IMR-90 (cell line): ENCODE data around the gene USP17L27. TPM values are rescaled to one million over a fixed set of nuclear protein-coding genes. Genes with fewer than 3 reads are reported as not detected.
"Not testable (repeated sequence)": the region's sequence is repeated elsewhere in the genome, so short reads cannot be mapped to it uniquely, and the experiment has no call there.

Source experiments
- ATAC-seq: fragments of 200-7000 bp; cut with Tn5 transposase; 2 replicates; pipeline ENCODE4 v1.9.1; 2020; ENCODE audit warnings: low read depth, mild to moderate bottlenecking, moderate library complexity
- Bru-seq: library from RNA; stranded (reverse); fragments of 400-500 nt; gene quantifications from one replicate; lab custom pipeline; 2021; lab: Mats Ljungman, UMichigan
- BruChase-seq, 2 experiments: library from RNA; stranded (reverse); fragments of 400-500 nt; gene quantifications; one replicate each; lab custom pipeline; 2021; lab: Mats Ljungman, UMichigan
- BruUV-seq: library from RNA; stranded (reverse); fragments of 400-500 nt; replicated peaks from 2 replicates; lab custom pipeline; 2021; lab: Mats Ljungman, UMichigan
- CTCF ChIA-PET: fragments of 300-600 bp; formaldehyde crosslinking; extraction: SDS; loops from one replicate; lab custom pipeline; 2021; ENCODE audit warnings: antibody characterized with exemption; lab: Yijun Ruan, JAX
- POLR2A ChIA-PET: fragments of 300-600 bp; sonication (Branson Sonifier 250); formaldehyde crosslinking; loops from one replicate; lab custom pipeline; 2022; ENCODE audit warnings: antibody characterized with exemption; ENCODE audit not compliant: unreplicated experiment; lab: Charles Lee
- DNase-seq: peaks from one replicate; pipeline ENCODE4 v3.0.0; 2013
- H2AFZ ChIP-seq: replicated peaks from 2 replicates; pipeline ENCODE3; 2013; ENCODE audit warnings: low read length, mild to moderate bottlenecking; ENCODE audit not compliant: poor library complexity
- H2AK5ac ChIP-seq: 2 replicates; pipeline ENCODE4 v1.6.1; 2013; ENCODE audit warnings: low read depth, low read length, inconsistent platforms
- H2AK9ac ChIP-seq: replicated peaks from 2 replicates; pipeline ENCODE3; 2013; ENCODE audit warnings: mild to moderate bottlenecking, low read depth, low read length, moderate library complexity; ENCODE audit not compliant: poor library complexity
- H2BK120ac ChIP-seq: 2 replicates; pipeline ENCODE4 v1.6.1; 2013; ENCODE audit warnings: low read depth, low read length, inconsistent platforms
- H2BK15ac ChIP-seq: 3 replicates; pipeline ENCODE4 v1.6.1; 2013; ENCODE audit warnings: low read depth, low read length, inconsistent platforms
- H2BK20ac ChIP-seq: 2 replicates; pipeline ENCODE4 v1.6.1; 2013; ENCODE audit warnings: low read depth, mild to moderate bottlenecking, inconsistent platforms, low read length, moderate library complexity
- H2BK5ac ChIP-seq: 2 replicates; pipeline ENCODE4 v1.6.1; 2013; ENCODE audit warnings: mild to moderate bottlenecking, low read depth, low read length, inconsistent platforms; ENCODE audit not compliant: poor library complexity, severe bottlenecking
- H3K14ac ChIP-seq: replicated peaks from 2 replicates; pipeline ENCODE4 v1.6.1; 2013; ENCODE audit warnings: low read depth, low read length, inconsistent platforms
- H3K18ac ChIP-seq: 2 replicates; pipeline ENCODE4 v1.6.1; 2013; ENCODE audit warnings: low read depth, low read length, control low read depth
- H3K23ac ChIP-seq: 2 replicates; pipeline ENCODE4 v1.6.1; 2013; ENCODE audit warnings: low read depth, low read length, inconsistent platforms
- H3K27ac ChIP-seq: 2 replicates; pipeline ENCODE4 v1.5.1; 2013; ENCODE audit warnings: mild to moderate bottlenecking, control low read depth, low read length; ENCODE audit not compliant: insufficient read depth
- H3K27me3 ChIP-seq: 2 replicates; pipeline ENCODE4 v1.6.1; 2013; ENCODE audit warnings: low read length; ENCODE audit not compliant: control insufficient read depth, insufficient read depth
- H3K36me3 ChIP-seq: 2 replicates; pipeline ENCODE4 v1.6.1; 2013; ENCODE audit warnings: low read length, mixed read lengths; ENCODE audit not compliant: control insufficient read depth, insufficient read depth
- H3K4ac ChIP-seq: 2 replicates; pipeline ENCODE4 v1.6.1; 2013; ENCODE audit warnings: low read depth, low read length, inconsistent platforms
- H3K4me1 ChIP-seq: 2 replicates; pipeline ENCODE4 v1.6.1; 2013; ENCODE audit warnings: low read length, mixed read lengths; ENCODE audit not compliant: control insufficient read depth, insufficient read depth
- H3K4me2 ChIP-seq: 2 replicates; pipeline ENCODE4 v1.6.1; 2013; ENCODE audit warnings: low read depth, mild to moderate bottlenecking, control low read depth, low read length, moderate library complexity
- H3K4me3 ChIP-seq: 2 replicates; pipeline ENCODE4 v1.5.1; 2013; ENCODE audit warnings: low read depth, mild to moderate bottlenecking, control low read depth, low read length, moderate library complexity; ENCODE audit not compliant: insufficient read depth
- H3K56ac ChIP-seq: 2 replicates; pipeline ENCODE4 v1.6.1; 2013; ENCODE audit warnings: low read length, inconsistent platforms; ENCODE audit not compliant: insufficient read depth; ENCODE audit errors: extremely low read depth
- H3K79me1 ChIP-seq, 2 experiments: 2 replicates each; pipeline ENCODE4 v1.6.1; 2013; ENCODE audit warnings: low read length in 2 of 2, inconsistent platforms in 1 of 2, low read depth in 1 of 2
- H3K9ac ChIP-seq: 2 replicates; pipeline ENCODE4 v1.6.1; 2013; ENCODE audit warnings: low read depth, low read length, control low read depth
- H3K9me1 ChIP-seq: 2 replicates; pipeline ENCODE4 v1.6.1; 2013; ENCODE audit warnings: low read length, inconsistent platforms; ENCODE audit not compliant: insufficient read depth
- H3K9me3 ChIP-seq: 2 replicates; pipeline ENCODE4 v1.6.1; 2013; ENCODE audit warnings: low read length; ENCODE audit not compliant: control insufficient read depth, insufficient read depth
- H4K20me1 ChIP-seq: 2 replicates; pipeline ENCODE4 v1.6.1; 2013; ENCODE audit warnings: low read length, inconsistent platforms; ENCODE audit not compliant: insufficient read depth
- H4K5ac ChIP-seq: 2 replicates; pipeline ENCODE4 v1.6.1; 2013; ENCODE audit warnings: mild to moderate bottlenecking, low read depth, low read length, control low read depth
- H4K8ac ChIP-seq, 2 experiments: 2 replicates each; pipeline ENCODE4 v1.6.1; 2013; ENCODE audit warnings: low read depth in 2 of 2, low read length in 2 of 2, control low read depth in 1 of 2, inconsistent platforms in 1 of 2
- H4K91ac ChIP-seq: 2 replicates; pipeline ENCODE4 v1.6.1; 2013; ENCODE audit warnings: low read depth, low read length, inconsistent platforms; ENCODE audit not compliant: insufficient read depth
- WGBS, 2 experiments: methylation state at CpG; one replicate each; pipeline versions ENCODE4 v1.1.5 to v1.1.7; 2013; ENCODE audit warnings: missing lambda C conversion rate in 2 of 2; ENCODE audit not compliant: insufficient read length in 1 of 2; ENCODE audit errors: extremely low coverage in 2 of 2; 5-methylcytosine and 5-hydroxymethylcytosine counted together
- dilution Hi-C: fragments of 300-500 bp; cut with HindIII; formaldehyde crosslinking; loops from one replicate; pipeline ENCODE4 v1.14.3; 2018; ENCODE audit warnings: low sequenced_read_pairs; ENCODE audit not compliant: unreplicated experiment
- in situ Hi-C: fragments of 300-500 bp; cut with MboI; formaldehyde crosslinking; loops from 3 replicates; pipeline ENCODE4 v1.14.3; 2019; ENCODE audit warnings: low sequenced_read_pairs, inconsistent platforms, mixed read lengths
- intact Hi-C: fragments of 100-400 bp; cut with micrococcal nuclease; formaldehyde crosslinking; loops from 2 replicates; pipeline ENCODE4 v1.10.0; 2022
- long read RNA-seq: library from polyadenylated mRNA; unstranded; transcript quantifications from one replicate; pipeline ENCODE4 v2.0.0, GENCODE V29; 2021; ENCODE audit not compliant: unreplicated experiment
- polyA plus RNA-seq, 3 experiments: library from polyadenylated mRNA; depleted of rRNA; stranded (reverse); fragments of >200 nt; gene quantifications; 2 replicates each; pipeline ENCODE4 v1.2.3, GENCODE V29; 2012; ENCODE audit warnings: low replicate concordance in 1 of 3
- total RNA-seq: library from RNA; depleted of rRNA; stranded (reverse); fragments of >200 nt; gene quantifications from 2 replicates; pipeline ENCODE4 v1.2.3, GENCODE V29; 2012; rRNA removed

USP17L27 gene, protein sequence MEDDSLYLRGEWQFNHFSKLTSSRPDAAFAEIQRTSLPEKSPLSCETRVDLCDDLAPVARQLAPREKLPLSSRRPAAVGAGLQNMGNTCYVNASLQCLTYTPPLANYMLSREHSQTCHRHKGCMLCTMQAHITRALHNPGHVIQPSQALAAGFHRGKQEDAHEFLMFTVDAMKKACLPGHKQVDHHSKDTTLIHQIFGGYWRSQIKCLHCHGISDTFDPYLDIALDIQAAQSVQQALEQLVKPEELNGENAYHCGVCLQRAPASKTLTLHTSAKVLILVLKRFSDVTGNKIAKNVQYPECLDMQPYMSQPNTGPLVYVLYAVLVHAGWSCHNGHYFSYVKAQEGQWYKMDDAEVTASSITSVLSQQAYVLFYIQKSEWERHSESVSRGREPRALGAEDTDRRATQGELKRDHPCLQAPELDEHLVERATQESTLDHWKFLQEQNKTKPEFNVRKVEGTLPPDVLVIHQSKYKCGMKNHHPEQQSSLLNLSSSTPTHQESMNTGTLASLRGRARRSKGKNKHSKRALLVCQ
- total RNA-seq (not detected in 2 replicates), polyA plus RNA-seq (2012; rRNA removed) (not detected in 2 replicates), Bru-seq, nascent RNA (not detected), BruChase-seq, experiment 1, labeled RNA remaining after a 6-hour chase (not detected), BruChase-seq, experiment 2, labeled RNA remaining after a 2-hour chase (not detected)
- polyA plus RNA-seq (2012; cell fraction: cytosol; rRNA removed) = not detected in 2 replicates
- not detected in 2 replicates for polyA plus RNA-seq (2012; cell fraction: nucleus; rRNA removed; ENCODE audit: low replicate concordance)
- long read RNA-seq = 0 reads

DNA sequence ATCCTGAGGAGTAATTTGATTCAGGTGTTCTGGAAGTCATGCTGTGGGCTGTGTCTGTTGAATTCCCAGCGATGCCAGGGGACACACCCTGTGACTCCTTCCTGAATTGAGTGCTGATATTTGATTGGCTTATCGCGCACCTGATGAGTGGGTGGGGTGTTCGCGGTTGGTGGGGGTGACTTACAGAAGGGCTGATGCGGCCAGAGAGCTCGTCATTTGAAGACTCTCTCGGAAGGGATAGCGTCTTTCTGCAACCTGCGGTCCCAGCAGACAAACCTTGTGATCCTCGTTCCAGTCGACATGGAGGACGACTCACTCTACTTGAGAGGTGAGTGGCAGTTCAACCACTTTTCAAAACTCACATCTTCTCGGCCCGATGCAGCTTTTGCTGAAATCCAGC, at the start of gene USP17L27:
Gene USP17L27, plus strand, starts transcription at position 301 of the 400 bp plus-strand sequence. Its CDS starts 0 bp downstream, at position 301.
- H3K23ac ChIP-seq, H3K4ac ChIP-seq, H3K9ac ChIP-seq, H3K36me3 ChIP-seq, H4K91ac ChIP-seq, dilution Hi-C loops, H3K4me1 ChIP-seq, H2BK5ac ChIP-seq, H2AK5ac ChIP-seq, H3K18ac ChIP-seq, H3K4me3 ChIP-seq, H2BK120ac ChIP-seq, BruUV-seq, H2AFZ ChIP-seq, H3K9me3 ChIP-seq, H4K20me1 ChIP-seq, POLR2A ChIA-PET, H3K56ac ChIP-seq, H3K27ac ChIP-seq, H2AK9ac ChIP-seq, CTCF ChIA-PET, intact Hi-C loops, H2BK15ac ChIP-seq, H3K14ac ChIP-seq, ATAC-seq, DNase-seq, H3K79me1 ChIP-seq, H2BK20ac ChIP-seq, H3K27me3 ChIP-seq, H4K5ac ChIP-seq, in situ Hi-C loops, H4K8ac ChIP-seq, H3K4me2 ChIP-seq, H3K9me1 ChIP-seq: not testable (repeated sequence)
- WGBS, 2 experiments = no CpG with 5 or more reads among the region's 15 CpGs

DNA sequence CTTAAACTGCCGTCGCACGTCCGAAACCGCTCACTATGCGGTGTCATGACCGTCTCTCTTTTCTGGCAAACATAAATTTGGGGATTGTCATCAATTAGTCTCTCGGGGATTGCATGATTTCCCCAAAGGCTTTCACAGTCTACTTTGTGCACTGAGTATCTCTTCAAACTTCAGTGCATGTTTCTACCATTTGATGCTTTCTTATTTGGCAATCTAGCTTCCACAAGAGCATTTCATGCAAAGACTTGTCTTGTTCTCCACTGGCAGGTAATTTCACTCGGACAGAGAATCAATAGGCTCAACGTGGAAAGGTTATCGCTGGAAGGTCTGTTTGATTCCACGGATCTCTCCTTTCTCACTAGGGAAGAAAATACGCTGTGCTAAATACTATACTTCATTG, 19.8 kb upstream of the USP17L27 start:
- H2AK9ac ChIP-seq, H4K5ac ChIP-seq, DNase-seq, ATAC-seq, intact Hi-C loops, H3K4me3 ChIP-seq, H2BK5ac ChIP-seq, H3K27me3 ChIP-seq, H4K91ac ChIP-seq, H2AK5ac ChIP-seq, H3K18ac ChIP-seq, H3K23ac ChIP-seq, H3K14ac ChIP-seq, H3K4me1 ChIP-seq, dilution Hi-C loops, H2BK20ac ChIP-seq, H3K79me1 ChIP-seq, H4K20me1 ChIP-seq, H4K8ac ChIP-seq, H3K36me3 ChIP-seq, H3K9me1 ChIP-seq, H3K4me2 ChIP-seq, BruUV-seq, H2AFZ ChIP-seq, H3K9ac ChIP-seq, H2BK120ac ChIP-seq, in situ Hi-C loops, H3K9me3 ChIP-seq, H3K27ac ChIP-seq, H3K56ac ChIP-seq, H2BK15ac ChIP-seq, POLR2A ChIA-PET, CTCF ChIA-PET, H3K4ac ChIP-seq: not testable (repeated sequence)
- no CpG with 5 or more reads among the region's 13 CpGs for whole genome bisulfite sequencing, 2 experiments
